Left hindlimb (tissue), 1 donor: ENCODE data around the gene OR6N1.

Source experiments
- DNase-seq: peaks from one replicate; pipeline ENCODE4 v3.0.0-alpha.2; 2018

The OR6N1 gene

GRCh38 chr1:158735848-158736247 is 36.1 kb downstream of the OR6N1 start:
- DNase-seq: no peak

- DNase-seq: no peak
Measured at GRCh38 chr1:158732524-158732923, 39.5 kb downstream of the OR6N1 start.

GRCh38 chr1:158731707-158732106 is 40.3 kb downstream of the OR6N1 start:
- no peak for DNase-seq

- DNase-seq: no peak
Measured at GRCh38 chr1:158730453-158730852, 41.5 kb downstream of the OR6N1 start.

GRCh38 chr1:158728510-158729225 is 43.3 kb downstream of the OR6N1 start:
- DNase-seq: no peak

GRCh38 chr1:158724442-158724841 is 47.6 kb downstream of the OR6N1 start:
- DNase-seq: no peak

GRCh38 chr1:158720620-158721019 is 51.4 kb downstream of the OR6N1 start, which contains the start of gene OR6K3:
Gene OR6K3 (minus strand): TSS chr1:158720720. CDS start chr1:158718115, 2,605 bp downstream.
- no peak for DNase-seq

GRCh38 chr1:158719664-158720063 is 52.3 kb downstream of the OR6N1 start:
- no peak for DNase-seq

- no peak for DNase-seq
Measured at GRCh38 chr1:158717344-158717743, 54.7 kb downstream of the OR6N1 start.

- no peak for DNase-seq
Measured at GRCh38 chr1:158716335-158716734, 55.7 kb downstream of the OR6N1 start.

- no peak for DNase-seq
Measured at GRCh38 chr1:158714754-158715153, 57.2 kb downstream of the OR6N1 start.
